PFSK-1 (cell line): Measurements from ENCODE around the gene AP1M1.

ENCODE experiments used
- FOXP2 ChIP-seq: optimal IDR thresholded peaks from 2 replicates; pipeline ENCODE3; 2011; ENCODE audit warnings: borderline replicate concordance, control low read depth, inconsistent platforms; ENCODE audit not compliant: insufficient read depth; ENCODE audit errors: extremely low read length, extremely low read depth
- POLR2AphosphoS5 ChIP-seq: IDR thresholded peaks from 2 replicates; pipeline ENCODE4 v1.6.1; 2012; ENCODE audit warnings: low read depth, mild to moderate bottlenecking, control low read depth, low read length, moderate library complexity
- SIN3A ChIP-seq: IDR thresholded peaks from 2 replicates; pipeline ENCODE4 v1.6.1; 2012; ENCODE audit warnings: mild to moderate bottlenecking, low read length, moderate library complexity, borderline replicate concordance; ENCODE audit not compliant: insufficient read depth
- TAF1 ChIP-seq: IDR thresholded peaks from 2 replicates; pipeline ENCODE4 v1.6.1; 2012; ENCODE audit warnings: low read length, control low read depth, borderline replicate concordance; ENCODE audit not compliant: insufficient read depth
- TF ChIP-seq, protein P1 (sequence below), 2 experiments: IDR thresholded peaks; 2 replicates each; pipeline versions ENCODE4 v1.6.1 to v1.8.0; 2011 to 2012; ENCODE audit warnings: low read depth in 2 of 2, low read length in 2 of 2, control low read depth in 1 of 2, inconsistent platforms in 1 of 2, mild to moderate bottlenecking in 1 of 2, moderate library complexity in 1 of 2; ENCODE audit not compliant: insufficient read depth in 1 of 2

Gene AP1M1

DNA sequence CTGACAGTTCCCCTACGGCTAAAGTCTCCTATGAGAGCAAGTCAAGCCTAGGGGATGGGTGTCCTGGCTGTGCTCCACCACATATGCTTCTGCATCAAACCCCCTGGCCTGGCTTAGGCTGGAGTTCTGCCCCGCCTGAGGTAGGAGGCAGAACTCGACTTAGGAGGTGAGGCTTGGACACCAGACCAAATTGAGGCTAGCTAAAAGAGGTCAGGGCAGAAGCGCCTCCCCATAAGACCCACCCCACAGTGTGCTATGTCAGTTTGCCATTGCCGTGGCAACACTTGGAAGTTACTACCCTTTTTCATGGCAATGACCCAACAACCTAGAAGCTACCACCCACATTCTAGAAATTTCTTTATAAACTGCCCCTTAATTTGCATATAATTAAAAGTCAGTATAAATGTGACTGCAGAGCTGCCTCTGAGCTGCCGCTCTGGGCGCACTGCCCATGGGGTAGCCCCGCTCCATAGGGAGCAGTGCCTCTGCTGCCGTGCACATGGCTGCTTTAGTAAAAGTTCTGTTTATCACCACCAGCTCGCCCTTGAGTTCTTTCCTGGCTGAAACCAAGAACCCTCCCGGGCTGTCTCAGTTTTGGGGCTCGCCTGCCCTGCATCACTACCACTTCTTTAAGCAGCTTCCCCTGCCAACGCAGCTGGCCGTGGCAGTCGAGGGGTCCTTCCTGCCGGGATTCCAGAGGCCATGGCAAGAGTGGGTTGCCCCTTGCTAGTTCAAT, 20.2 kb downstream of the AP1M1 start:
- TF ChIP-seq, protein P1, sequence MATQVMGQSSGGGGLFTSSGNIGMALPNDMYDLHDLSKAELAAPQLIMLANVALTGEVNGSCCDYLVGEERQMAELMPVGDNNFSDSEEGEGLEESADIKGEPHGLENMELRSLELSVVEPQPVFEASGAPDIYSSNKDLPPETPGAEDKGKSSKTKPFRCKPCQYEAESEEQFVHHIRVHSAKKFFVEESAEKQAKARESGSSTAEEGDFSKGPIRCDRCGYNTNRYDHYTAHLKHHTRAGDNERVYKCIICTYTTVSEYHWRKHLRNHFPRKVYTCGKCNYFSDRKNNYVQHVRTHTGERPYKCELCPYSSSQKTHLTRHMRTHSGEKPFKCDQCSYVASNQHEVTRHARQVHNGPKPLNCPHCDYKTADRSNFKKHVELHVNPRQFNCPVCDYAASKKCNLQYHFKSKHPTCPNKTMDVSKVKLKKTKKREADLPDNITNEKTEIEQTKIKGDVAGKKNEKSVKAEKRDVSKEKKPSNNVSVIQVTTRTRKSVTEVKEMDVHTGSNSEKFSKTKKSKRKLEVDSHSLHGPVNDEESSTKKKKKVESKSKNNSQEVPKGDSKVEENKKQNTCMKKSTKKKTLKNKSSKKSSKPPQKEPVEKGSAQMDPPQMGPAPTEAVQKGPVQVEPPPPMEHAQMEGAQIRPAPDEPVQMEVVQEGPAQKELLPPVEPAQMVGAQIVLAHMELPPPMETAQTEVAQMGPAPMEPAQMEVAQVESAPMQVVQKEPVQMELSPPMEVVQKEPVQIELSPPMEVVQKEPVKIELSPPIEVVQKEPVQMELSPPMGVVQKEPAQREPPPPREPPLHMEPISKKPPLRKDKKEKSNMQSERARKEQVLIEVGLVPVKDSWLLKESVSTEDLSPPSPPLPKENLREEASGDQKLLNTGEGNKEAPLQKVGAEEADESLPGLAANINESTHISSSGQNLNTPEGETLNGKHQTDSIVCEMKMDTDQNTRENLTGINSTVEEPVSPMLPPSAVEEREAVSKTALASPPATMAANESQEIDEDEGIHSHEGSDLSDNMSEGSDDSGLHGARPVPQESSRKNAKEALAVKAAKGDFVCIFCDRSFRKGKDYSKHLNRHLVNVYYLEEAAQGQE (IDR thresholded peaks at IDR 0.05; ENCODE audit: insufficient read depth in 1 of 2, low read depth in 2 of 2, low read length in 2 of 2), result no peak
- TF ChIP-seq POLR2AphosphoS5 (no peak), FOXP2 (no peak), TAF1 (no peak), SIN3A (no peak)

DNA sequence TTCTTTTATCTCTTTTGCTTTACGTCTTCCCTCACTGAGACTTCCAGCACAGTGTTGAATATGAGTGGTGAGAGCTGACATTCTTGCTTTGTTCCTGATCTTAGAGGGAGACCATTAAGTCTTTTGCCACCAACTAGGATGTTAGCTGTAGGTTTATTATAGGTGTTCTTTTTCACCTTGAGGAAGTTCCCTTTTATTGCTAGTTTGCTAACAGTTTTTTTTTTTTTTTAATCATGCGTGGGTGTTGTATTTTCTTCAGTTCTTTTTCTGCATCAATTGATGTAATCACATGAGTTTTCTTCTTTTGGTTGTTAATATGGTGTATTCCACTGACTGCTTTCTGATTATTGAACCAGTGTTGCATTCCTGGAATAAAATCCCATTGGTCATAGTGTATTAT, 21.1 kb downstream of the AP1M1 start:
- TF ChIP-seq SIN3A, result no peak
- TF ChIP-seq, protein P1 (IDR thresholded peaks at IDR 0.05; ENCODE audit: insufficient read depth in 1 of 2, low read depth in 2 of 2, low read length in 2 of 2), result no peak
- no peak for TF ChIP-seq POLR2AphosphoS5
- TF ChIP-seq FOXP2, result no peak
- TF ChIP-seq TAF1, result no peak

DNA sequence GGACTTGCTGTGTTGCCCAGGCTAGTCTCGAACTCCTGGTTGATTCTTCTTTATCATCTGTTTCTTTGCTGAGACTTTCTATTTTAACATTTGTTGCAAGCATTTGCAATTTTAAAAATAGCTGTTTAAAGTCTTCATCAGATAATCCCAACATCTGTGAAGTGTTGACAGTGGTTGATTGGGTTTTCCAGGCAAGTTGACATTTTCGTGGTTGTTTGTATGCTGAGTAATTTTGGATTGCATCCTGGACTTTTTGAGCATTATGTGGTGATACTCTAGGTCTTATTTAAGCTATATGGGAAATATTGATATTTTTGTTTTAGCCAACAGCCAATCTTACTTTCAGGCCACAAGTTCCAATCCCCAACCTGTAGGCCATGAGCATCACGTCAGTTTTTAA, 25.1 kb downstream of the AP1M1 start:
- TF ChIP-seq FOXP2 (no peak), TAF1 (no peak), POLR2AphosphoS5 (no peak), SIN3A (no peak)
- TF ChIP-seq, protein P1 (IDR thresholded peaks at IDR 0.05; ENCODE audit: insufficient read depth in 1 of 2, low read depth in 2 of 2, low read length in 2 of 2), result no peak

DNA sequence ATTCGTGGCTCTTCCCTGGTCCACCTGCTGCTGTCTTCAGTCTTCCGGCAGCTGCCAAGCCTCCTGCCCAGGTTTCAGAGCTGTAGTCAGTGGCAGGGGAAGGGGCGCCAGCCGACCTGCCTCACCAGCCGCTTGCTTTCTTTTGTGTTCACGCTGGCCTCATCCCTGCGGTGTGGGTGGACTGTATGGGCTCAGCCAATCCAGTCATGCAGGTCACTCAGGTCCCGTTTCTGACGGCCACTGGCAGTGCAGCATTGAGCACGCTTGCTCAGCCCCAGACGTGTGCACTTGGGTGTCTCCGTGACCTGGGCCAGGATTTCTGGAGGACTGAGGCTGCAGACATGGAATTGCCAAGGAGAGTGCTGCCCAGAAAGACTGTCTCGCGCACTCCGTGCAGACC, 26.0 kb downstream of the AP1M1 start:
- TF ChIP-seq, protein P1 (IDR thresholded peaks at IDR 0.05; ENCODE audit: insufficient read depth in 1 of 2, low read depth in 2 of 2, low read length in 2 of 2), result no peak
- TF ChIP-seq SIN3A, result no peak
- no peak for TF ChIP-seq FOXP2
- no peak for TF ChIP-seq POLR2AphosphoS5
- TF ChIP-seq TAF1, result no peak
